ENCODE data around the gene FSIP1. TPM values are rescaled to one million over a fixed set of nuclear protein-coding genes. Genes with fewer than 3 reads are reported as not detected.

The FSIP1 gene
- total and polyA plus RNA-seq, 3 experiments from 2014 or later = 0.38 to 1.3 (median 0.63) TPM

- Mint-ChIP-seq H3K36me3 (no peaks in the 10 kb centered on the region), H3K27me3 (peaks cover 0 to 4% of the 10 kb centered on the region in 2 donors), H3K4me3 (no peak overlapping the region), H3K27ac (no peak overlapping the region), H3K4me1 (no peaks in the 10 kb centered on the region), H3K9me3 (no peaks in the 10 kb centered on the region)
- POLR2A ChIA-PET = no interaction called here
- no peaks in the 10 kb centered on the region for H3K4me1 ChIP-seq (ENCODE audit: insufficient read depth, low read length)
- CTCF ChIA-PET = no interaction called here
- H3K4me3 ChIP-seq (ENCODE audit: low read length) = no peak overlapping the region
- peaks cover 4% of the 10 kb centered on the region for H3K27me3 ChIP-seq (ENCODE audit: insufficient read depth, low read length, poor library complexity, severe bottlenecking)
- no peaks in the 10 kb centered on the region for H3K36me3 ChIP-seq (ENCODE audit: insufficient read depth, low read length)
- H3K27ac ChIP-seq (ENCODE audit: low read depth, low read length) = no peak overlapping the region
- no peak for DNase-seq
- H3K9me3 ChIP-seq (ENCODE audit: low read length) = no peaks in the 10 kb centered on the region
Measured at GRCh38 chr15:39556461-39556860, 226.2 kb downstream of the FSIP1 start.

GRCh38 chr15:39555885-39556284 lies 226.8 kb downstream of the FSIP1 start:
- Histone ChIP-seq H3K27me3 (ENCODE audit: insufficient read depth, low read length, poor library complexity, severe bottlenecking) (peaks cover 4% of the 10 kb centered on the region), H3K4me1 (ENCODE audit: insufficient read depth, low read length) (no peaks in the 10 kb centered on the region), H3K9me3 (ENCODE audit: low read length) (no peaks in the 10 kb centered on the region), H3K27ac (ENCODE audit: low read depth, low read length) (no peak overlapping the region), H3K4me3 (ENCODE audit: low read length) (no peak overlapping the region), H3K36me3 (ENCODE audit: insufficient read depth, low read length) (no peaks in the 10 kb centered on the region)
- ChIA-PET POLR2A (no interaction called here), CTCF (no interaction called here)
- Mint-ChIP-seq H3K9me3 (no peaks in the 10 kb centered on the region), H3K4me3 (no peak overlapping the region), H3K36me3 (no peaks in the 10 kb centered on the region), H3K27me3 (peaks cover 0 to 4% of the 10 kb centered on the region in 2 donors), H3K4me1 (no peaks in the 10 kb centered on the region), H3K27ac (peak overlapping the region in 1 of 8 donors; percentile 5)
- DNase-seq = no peak

GRCh38 chr15:39554746-39555387 lies 227.8 kb downstream of the FSIP1 start:
- no peak overlapping the region for H3K27ac ChIP-seq (ENCODE audit: low read depth, low read length)
- Mint-ChIP-seq H3K27ac (no peak overlapping the region), H3K9me3 (no peaks in the 10 kb centered on the region), H3K4me3 (no peak overlapping the region), H3K4me1 (no peaks in the 10 kb centered on the region), H3K27me3 (peaks cover 0 to 4% of the 10 kb centered on the region in 2 donors), H3K36me3 (no peaks in the 10 kb centered on the region)
- H3K4me3 ChIP-seq (ENCODE audit: low read length) = no peak overlapping the region
- ChIA-PET CTCF (no interaction called here), POLR2A (no interaction called here)
- H3K9me3 ChIP-seq (ENCODE audit: low read length) = no peaks in the 10 kb centered on the region
- H3K27me3 ChIP-seq (ENCODE audit: insufficient read depth, low read length, poor library complexity, severe bottlenecking) = peaks cover 2% of the 10 kb centered on the region
- no peak for DNase-seq
- H3K36me3 ChIP-seq (ENCODE audit: insufficient read depth, low read length) = no peaks in the 10 kb centered on the region
- no peaks in the 10 kb centered on the region for H3K4me1 ChIP-seq (ENCODE audit: insufficient read depth, low read length)

- no peak overlapping the region for H3K4me3 Mint-ChIP-seq
- POLR2A ChIA-PET = no interaction called here
- H3K27ac Mint-ChIP-seq = no peak overlapping the region
Measured at GRCh38 chr15:39553947-39554693, 228.5 kb downstream of the FSIP1 start.

GRCh38 chr15:39552556-39552955 lies 230.1 kb downstream of the FSIP1 start:
- Mint-ChIP-seq H3K36me3 (no peaks in the 10 kb centered on the region), H3K4me1 (no peaks in the 10 kb centered on the region), H3K4me3 (peak overlapping the region in 1 of 7 donors; percentile 32), H3K27me3 (peaks cover 0 to 5% of the 10 kb centered on the region in 2 donors), H3K27ac (no peak overlapping the region), H3K9me3 (no peaks in the 10 kb centered on the region)
- DNase-seq = no peak
- no peaks in the 10 kb centered on the region for H3K9me3 ChIP-seq (ENCODE audit: low read length)
- H3K4me1 ChIP-seq (ENCODE audit: insufficient read depth, low read length) = no peaks in the 10 kb centered on the region
- POLR2A ChIA-PET = no interaction called here
- no peaks in the 10 kb centered on the region for H3K36me3 ChIP-seq (ENCODE audit: insufficient read depth, low read length)
- no peak overlapping the region for H3K27ac ChIP-seq (ENCODE audit: low read depth, low read length)
- CTCF ChIA-PET = no interaction called here
- no peaks in the 10 kb centered on the region for H3K27me3 ChIP-seq (ENCODE audit: insufficient read depth, low read length, poor library complexity, severe bottlenecking)
- no peak overlapping the region for H3K4me3 ChIP-seq (ENCODE audit: low read length)

More at GRCh38 chr15:39553947-39554693, 228.5 kb downstream of the FSIP1 start:
- Mint-ChIP-seq H3K9me3 (no peaks in the 10 kb centered on the region), H3K36me3 (no peaks in the 10 kb centered on the region), H3K27me3 (peaks cover 0 to 4% of the 10 kb centered on the region in 2 donors), H3K4me1 (no peaks in the 10 kb centered on the region)
- no peak overlapping the region for H3K27ac ChIP-seq (ENCODE audit: low read depth, low read length)
- no peaks in the 10 kb centered on the region for H3K36me3 ChIP-seq (ENCODE audit: insufficient read depth, low read length)
- H3K9me3 ChIP-seq (ENCODE audit: low read length) = no peaks in the 10 kb centered on the region
- H3K27me3 ChIP-seq (ENCODE audit: insufficient read depth, low read length, poor library complexity, severe bottlenecking) = no peaks in the 10 kb centered on the region
- no peak for DNase-seq
- CTCF ChIA-PET = no interaction called here
- no peak overlapping the region for H3K4me3 ChIP-seq (ENCODE audit: low read length)
- no peaks in the 10 kb centered on the region for H3K4me1 ChIP-seq (ENCODE audit: insufficient read depth, low read length)

GRCh38 chr15:39551476-39551875 lies 231.2 kb downstream of the FSIP1 start:
- Histone ChIP-seq H3K27me3 (ENCODE audit: insufficient read depth, low read length, poor library complexity, severe bottlenecking) (no peaks in the 10 kb centered on the region), H3K27ac (ENCODE audit: low read depth, low read length) (no peak overlapping the region), H3K36me3 (ENCODE audit: insufficient read depth, low read length) (no peaks in the 10 kb centered on the region), H3K9me3 (ENCODE audit: low read length) (no peaks in the 10 kb centered on the region), H3K4me3 (ENCODE audit: low read length) (no peak overlapping the region), H3K4me1 (ENCODE audit: insufficient read depth, low read length) (no peaks in the 10 kb centered on the region)
- H3K36me3 Mint-ChIP-seq = no peaks in the 10 kb centered on the region
- no peaks in the 10 kb centered on the region for H3K4me1 Mint-ChIP-seq
- no peak for DNase-seq
- peaks cover 0 to 11% of the 10 kb centered on the region in 2 donors for H3K27me3 Mint-ChIP-seq
- no peaks in the 10 kb centered on the region for H3K9me3 Mint-ChIP-seq
- no peak overlapping the region for H3K4me3 Mint-ChIP-seq
- ChIA-PET CTCF (no interaction called here), POLR2A (no interaction called here)
- H3K27ac Mint-ChIP-seq = no peak overlapping the region

Other genes with a start within 250 kb of the FSIP1 start
- 1 to 10 TPM; 6.6 to 6.9 TPM for gene THBS1, start 201.8 kb downstream of the FSIP1 start, total RNA-seq
- gene THBS1, start 201.8 kb downstream of the FSIP1 start, polyA plus RNA-seq = 0.72 TPM
- under 1 TPM in 1 of 2 experiments, not detected in 1; 0.20 TPM for gene GPR176, start 137.4 kb upstream of the FSIP1 start, total RNA-seq
- gene GPR176, start 137.4 kb upstream of the FSIP1 start, polyA plus RNA-seq = not detected
- 10 to 100 TPM; 23.9 to 24.3 TPM for gene EIF2AK4, start 151.3 kb upstream of the FSIP1 start, total RNA-seq
- gene EIF2AK4, start 151.3 kb upstream of the FSIP1 start, polyA plus RNA-seq = 17.0 TPM

All from CD8-positive, alpha-beta memory T cell (primary cell).